SK-N-SH treated with all-trans-retinoic acid at 6 μM for 48 hours (cell line): ENCODE data around the gene ANO10.

Source experiments
- ATAC-seq: fragments of 200-7000 bp; cut with Tn5 transposase; 3 replicates; pipeline ENCODE4 v1.9.1; 2020; ENCODE audit warnings: mild to moderate bottlenecking, moderate library complexity
- BACH2 ChIP-seq: fragments of 250-450 bp; sonication (Bioruptor Pico); IDR thresholded peaks from 2 replicates; pipeline ENCODE4 v1.9.0; 2021; ENCODE audit warnings: mild to moderate bottlenecking, borderline replicate concordance
- CSDC2 ChIP-seq: fragments of 250-450 bp; sonication (Bioruptor Pico); IDR thresholded peaks from 2 replicates; pipeline ENCODE4 v1.5.0; 2020; ENCODE audit warnings: mild to moderate bottlenecking, moderate library complexity
- ESRRG ChIP-seq: fragments of 250-450 bp; sonication (Bioruptor Pico); IDR thresholded peaks from 2 replicates; pipeline ENCODE4 v1.6.1; 2021; ENCODE audit warnings: mild to moderate bottlenecking
- GLIS3 ChIP-seq: fragments of 250-450 bp; sonication (Bioruptor Pico); IDR thresholded peaks from 2 replicates; pipeline ENCODE4 v1.5.0; 2020; ENCODE audit warnings: mild to moderate bottlenecking, moderate library complexity
- ISL1 ChIP-seq: fragments of 250-450 bp; sonication (Bioruptor Pico); IDR thresholded peaks from 2 replicates; pipeline ENCODE4 v2.1.2; 2022; ENCODE audit warnings: mild to moderate bottlenecking, moderate library complexity
- OSR1 ChIP-seq: fragments of 250-450 bp; sonication (Bioruptor Pico); IDR thresholded peaks from 2 replicates; pipeline ENCODE4 v1.8.0; 2022; ENCODE audit warnings: moderate library complexity, mild to moderate bottlenecking, inconsistent platforms
- PPARA ChIP-seq: fragments of 250-450 bp; sonication (Bioruptor Pico); IDR thresholded peaks from 2 replicates; pipeline ENCODE4 v1.5.0; 2020; ENCODE audit warnings: mild to moderate bottlenecking, borderline replicate concordance
- SNAI2 ChIP-seq: fragments of 250-450 bp; sonication (Bioruptor Pico); IDR thresholded peaks from 2 replicates; pipeline ENCODE4 v1.5.0; 2020; ENCODE audit warnings: mild to moderate bottlenecking, moderate library complexity
- TOX ChIP-seq: fragments of 250-450 bp; sonication (Bioruptor Pico); IDR thresholded peaks from 2 replicates; pipeline ENCODE4 v1.8.0; 2021; ENCODE audit warnings: mild to moderate bottlenecking, moderate library complexity, borderline replicate concordance
- ZFP3 ChIP-seq: fragments of 250-450 bp; sonication (Bioruptor Pico); IDR thresholded peaks from 2 replicates; pipeline ENCODE4 v1.5.0; 2020; ENCODE audit warnings: mild to moderate bottlenecking, moderate library complexity
- ZFP30 ChIP-seq: fragments of 450-650 bp; formaldehyde crosslinking; IDR thresholded peaks from 2 replicates; pipeline ENCODE4 v1.5.0; 2022; ENCODE audit warnings: mild to moderate bottlenecking, moderate library complexity
- ZNF565 ChIP-seq: fragments of 450-650 bp; formaldehyde crosslinking; conservative IDR thresholded peaks from 2 replicates; pipeline ENCODE4 v1.5.0; 2020; ENCODE audit warnings: low read depth, mild to moderate bottlenecking, moderate library complexity
- ZNF70 ChIP-seq: fragments of 450-650 bp; formaldehyde crosslinking; IDR thresholded peaks from 2 replicates; pipeline ENCODE4 v1.5.0; 2020; ENCODE audit warnings: mild to moderate bottlenecking, moderate library complexity
- TF ChIP-seq, protein P1 (sequence below): fragments of 250-450 bp; sonication (Bioruptor Pico); IDR thresholded peaks from 2 replicates; pipeline ENCODE4 v1.5.1; 2021; ENCODE audit warnings: mild to moderate bottlenecking, moderate library complexity
- TF ChIP-seq, protein P2 (sequence below): fragments of 250-450 bp; sonication (Bioruptor Pico); IDR thresholded peaks from 2 replicates; pipeline ENCODE4 v1.8.0; 2020; ENCODE audit warnings: mild to moderate bottlenecking, moderate library complexity, borderline replicate concordance
- TF ChIP-seq, protein P3 (sequence below): fragments of 250-450 bp; sonication (Bioruptor Pico); IDR thresholded peaks from 2 replicates; pipeline ENCODE4 v1.8.0; 2021; ENCODE audit warnings: low read depth, mild to moderate bottlenecking, moderate library complexity, borderline replicate concordance
- TF ChIP-seq, protein P4 (sequence below): fragments of 250-450 bp; sonication (Bioruptor Pico); IDR thresholded peaks from 2 replicates; pipeline ENCODE4 v1.5.0; 2020; ENCODE audit warnings: mild to moderate bottlenecking, moderate library complexity
- TF ChIP-seq, protein P5 (sequence below): fragments of 250-450 bp; sonication (Bioruptor Pico); IDR thresholded peaks from 2 replicates; pipeline ENCODE4 v1.5.1; 2020; ENCODE audit warnings: low read depth, mild to moderate bottlenecking, moderate library complexity

ANO10 gene

DNA sequence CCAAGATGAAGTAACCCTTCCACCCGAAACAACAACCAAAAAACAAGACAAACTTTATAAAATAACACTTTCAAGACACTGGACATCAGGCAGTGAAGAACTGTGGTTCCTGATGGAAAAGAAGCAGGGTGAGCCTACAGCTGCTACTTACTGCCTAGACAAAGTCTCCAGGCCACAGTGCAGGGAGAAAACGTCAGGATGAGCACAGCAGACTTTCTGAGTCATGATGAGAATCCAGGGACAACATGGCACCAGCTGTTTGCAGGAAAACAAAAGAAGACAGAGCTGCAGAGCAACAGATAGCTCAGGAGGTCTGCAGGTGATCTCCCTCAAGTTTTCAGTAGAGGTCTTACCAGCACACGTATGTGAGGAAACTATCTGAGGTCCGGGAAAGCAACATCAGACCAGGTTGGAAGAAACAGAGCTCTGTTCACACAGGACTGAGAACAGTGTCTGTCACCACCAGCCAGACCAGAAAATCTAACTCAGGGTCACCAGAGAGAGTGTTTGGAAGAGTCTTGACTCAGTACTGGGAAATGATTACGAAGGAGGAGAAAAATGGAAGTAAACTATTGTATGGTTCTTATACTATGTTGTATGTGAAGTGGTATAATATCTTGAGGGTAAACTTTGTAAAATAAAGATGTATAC lies 108.9 kb downstream of the ANO10 start (continued):
- TF ChIP-seq, protein P1, sequence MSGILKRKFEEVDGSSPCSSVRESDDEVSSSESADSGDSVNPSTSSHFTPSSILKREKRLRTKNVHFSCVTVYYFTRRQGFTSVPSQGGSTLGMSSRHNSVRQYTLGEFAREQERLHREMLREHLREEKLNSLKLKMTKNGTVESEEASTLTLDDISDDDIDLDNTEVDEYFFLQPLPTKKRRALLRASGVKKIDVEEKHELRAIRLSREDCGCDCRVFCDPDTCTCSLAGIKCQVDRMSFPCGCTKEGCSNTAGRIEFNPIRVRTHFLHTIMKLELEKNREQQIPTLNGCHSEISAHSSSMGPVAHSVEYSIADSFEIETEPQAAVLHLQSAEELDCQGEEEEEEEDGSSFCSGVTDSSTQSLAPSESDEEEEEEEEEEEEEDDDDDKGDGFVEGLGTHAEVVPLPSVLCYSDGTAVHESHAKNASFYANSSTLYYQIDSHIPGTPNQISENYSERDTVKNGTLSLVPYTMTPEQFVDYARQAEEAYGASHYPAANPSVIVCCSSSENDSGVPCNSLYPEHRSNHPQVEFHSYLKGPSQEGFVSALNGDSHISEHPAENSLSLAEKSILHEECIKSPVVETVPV, result no peak

DNA sequence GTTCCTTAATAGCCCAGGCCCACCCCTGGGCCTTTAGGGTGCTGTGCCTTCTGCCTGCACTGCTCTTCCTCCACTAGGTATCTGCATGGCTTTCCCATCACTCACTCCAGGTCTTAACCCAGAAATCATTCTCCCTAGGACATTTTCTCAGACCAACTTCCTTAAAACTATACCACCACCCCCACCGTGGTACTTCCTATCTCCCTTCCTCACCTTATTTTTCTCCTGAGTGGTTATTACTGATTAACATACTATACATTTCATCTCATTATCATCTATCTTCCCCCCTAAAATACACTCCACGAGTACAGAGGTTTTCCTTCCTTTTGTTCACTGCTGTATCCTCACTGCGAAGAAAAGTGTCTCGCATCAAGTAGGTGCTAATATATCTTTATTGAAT lies 115.2 kb downstream of the ANO10 start:
- TF ChIP-seq ZNF565 (CRISPR knock-in tag) (no peak), TOX (CRISPR knock-in tag) (no peak), PPARA (no peak), GLIS3 (CRISPR knock-in tag) (no peak), SNAI2 (no peak), ZNF70 (CRISPR knock-in tag) (no peak), ESRRG (CRISPR knock-in tag) (no peak), CSDC2 (CRISPR knock-in tag) (no peak), ZFP30 (CRISPR knock-in tag) (no peak)
- TF ChIP-seq, protein P2, sequence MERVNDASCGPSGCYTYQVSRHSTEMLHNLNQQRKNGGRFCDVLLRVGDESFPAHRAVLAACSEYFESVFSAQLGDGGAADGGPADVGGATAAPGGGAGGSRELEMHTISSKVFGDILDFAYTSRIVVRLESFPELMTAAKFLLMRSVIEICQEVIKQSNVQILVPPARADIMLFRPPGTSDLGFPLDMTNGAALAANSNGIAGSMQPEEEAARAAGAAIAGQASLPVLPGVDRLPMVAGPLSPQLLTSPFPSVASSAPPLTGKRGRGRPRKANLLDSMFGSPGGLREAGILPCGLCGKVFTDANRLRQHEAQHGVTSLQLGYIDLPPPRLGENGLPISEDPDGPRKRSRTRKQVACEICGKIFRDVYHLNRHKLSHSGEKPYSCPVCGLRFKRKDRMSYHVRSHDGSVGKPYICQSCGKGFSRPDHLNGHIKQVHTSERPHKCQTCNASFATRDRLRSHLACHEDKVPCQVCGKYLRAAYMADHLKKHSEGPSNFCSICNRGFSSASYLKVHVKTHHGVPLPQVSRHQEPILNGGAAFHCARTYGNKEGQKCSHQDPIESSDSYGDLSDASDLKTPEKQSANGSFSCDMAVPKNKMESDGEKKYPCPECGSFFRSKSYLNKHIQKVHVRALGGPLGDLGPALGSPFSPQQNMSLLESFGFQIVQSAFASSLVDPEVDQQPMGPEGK (CRISPR knock-in tag), result no peak
- ATAC-seq, result no peak

DNA sequence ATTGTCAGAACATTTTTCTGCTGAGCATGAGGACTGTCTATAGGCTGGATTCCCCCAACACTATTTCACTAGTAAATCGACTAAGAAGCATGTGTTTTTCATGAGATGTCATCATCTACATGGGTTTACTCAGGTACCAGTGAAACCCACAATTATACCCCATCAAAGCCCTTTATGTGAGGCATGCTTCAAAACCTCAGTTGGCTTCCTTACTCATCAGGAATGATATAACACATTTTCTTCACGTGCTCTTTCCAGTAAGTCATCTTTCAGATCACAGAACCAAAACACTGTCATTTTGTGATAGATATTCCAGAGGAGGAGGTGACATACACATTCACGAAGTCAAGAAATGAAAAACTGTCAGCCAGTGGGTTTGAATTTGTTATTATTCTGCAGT lies 116.5 kb downstream of the ANO10 start:
- ATAC-seq, result no peak

More for the DNA sequence above, 116.5 kb downstream of the ANO10 start:
- TF ChIP-seq CSDC2 (CRISPR knock-in tag) (no peak), ZNF70 (CRISPR knock-in tag) (no peak), PPARA (no peak), ISL1 (no peak), ZFP30 (CRISPR knock-in tag) (no peak), OSR1 (CRISPR knock-in tag) (no peak), ZFP3 (no peak), GLIS3 (CRISPR knock-in tag) (no peak), ZNF565 (CRISPR knock-in tag) (no peak), BACH2 (CRISPR knock-in tag) (no peak)
- TF ChIP-seq, protein P2 (CRISPR knock-in tag), result no peak
- TF ChIP-seq, protein P3, sequence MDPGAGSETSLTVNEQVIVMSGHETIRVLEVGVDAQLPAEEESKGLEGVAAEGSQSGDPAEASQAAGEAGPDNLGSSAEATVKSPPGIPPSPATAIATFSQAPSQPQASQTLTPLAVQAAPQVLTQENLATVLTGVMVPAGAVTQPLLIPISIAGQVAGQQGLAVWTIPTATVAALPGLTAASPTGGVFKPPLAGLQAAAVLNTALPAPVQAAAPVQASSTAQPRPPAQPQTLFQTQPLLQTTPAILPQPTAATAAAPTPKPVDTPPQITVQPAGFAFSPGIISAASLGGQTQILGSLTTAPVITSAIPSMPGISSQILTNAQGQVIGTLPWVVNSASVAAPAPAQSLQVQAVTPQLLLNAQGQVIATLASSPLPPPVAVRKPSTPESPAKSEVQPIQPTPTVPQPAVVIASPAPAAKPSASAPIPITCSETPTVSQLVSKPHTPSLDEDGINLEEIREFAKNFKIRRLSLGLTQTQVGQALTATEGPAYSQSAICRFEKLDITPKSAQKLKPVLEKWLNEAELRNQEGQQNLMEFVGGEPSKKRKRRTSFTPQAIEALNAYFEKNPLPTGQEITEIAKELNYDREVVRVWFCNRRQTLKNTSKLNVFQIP (CRISPR knock-in tag), result no peak
- TF ChIP-seq, protein P4, sequence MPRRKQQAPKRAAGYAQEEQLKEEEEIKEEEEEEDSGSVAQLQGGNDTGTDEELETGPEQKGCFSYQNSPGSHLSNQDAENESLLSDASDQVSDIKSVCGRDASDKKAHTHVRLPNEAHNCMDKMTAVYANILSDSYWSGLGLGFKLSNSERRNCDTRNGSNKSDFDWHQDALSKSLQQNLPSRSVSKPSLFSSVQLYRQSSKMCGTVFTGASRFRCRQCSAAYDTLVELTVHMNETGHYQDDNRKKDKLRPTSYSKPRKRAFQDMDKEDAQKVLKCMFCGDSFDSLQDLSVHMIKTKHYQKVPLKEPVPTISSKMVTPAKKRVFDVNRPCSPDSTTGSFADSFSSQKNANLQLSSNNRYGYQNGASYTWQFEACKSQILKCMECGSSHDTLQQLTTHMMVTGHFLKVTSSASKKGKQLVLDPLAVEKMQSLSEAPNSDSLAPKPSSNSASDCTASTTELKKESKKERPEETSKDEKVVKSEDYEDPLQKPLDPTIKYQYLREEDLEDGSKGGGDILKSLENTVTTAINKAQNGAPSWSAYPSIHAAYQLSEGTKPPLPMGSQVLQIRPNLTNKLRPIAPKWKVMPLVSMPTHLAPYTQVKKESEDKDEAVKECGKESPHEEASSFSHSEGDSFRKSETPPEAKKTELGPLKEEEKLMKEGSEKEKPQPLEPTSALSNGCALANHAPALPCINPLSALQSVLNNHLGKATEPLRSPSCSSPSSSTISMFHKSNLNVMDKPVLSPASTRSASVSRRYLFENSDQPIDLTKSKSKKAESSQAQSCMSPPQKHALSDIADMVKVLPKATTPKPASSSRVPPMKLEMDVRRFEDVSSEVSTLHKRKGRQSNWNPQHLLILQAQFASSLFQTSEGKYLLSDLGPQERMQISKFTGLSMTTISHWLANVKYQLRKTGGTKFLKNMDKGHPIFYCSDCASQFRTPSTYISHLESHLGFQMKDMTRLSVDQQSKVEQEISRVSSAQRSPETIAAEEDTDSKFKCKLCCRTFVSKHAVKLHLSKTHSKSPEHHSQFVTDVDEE (CRISPR knock-in tag), result no peak
- TF ChIP-seq, protein P5, sequence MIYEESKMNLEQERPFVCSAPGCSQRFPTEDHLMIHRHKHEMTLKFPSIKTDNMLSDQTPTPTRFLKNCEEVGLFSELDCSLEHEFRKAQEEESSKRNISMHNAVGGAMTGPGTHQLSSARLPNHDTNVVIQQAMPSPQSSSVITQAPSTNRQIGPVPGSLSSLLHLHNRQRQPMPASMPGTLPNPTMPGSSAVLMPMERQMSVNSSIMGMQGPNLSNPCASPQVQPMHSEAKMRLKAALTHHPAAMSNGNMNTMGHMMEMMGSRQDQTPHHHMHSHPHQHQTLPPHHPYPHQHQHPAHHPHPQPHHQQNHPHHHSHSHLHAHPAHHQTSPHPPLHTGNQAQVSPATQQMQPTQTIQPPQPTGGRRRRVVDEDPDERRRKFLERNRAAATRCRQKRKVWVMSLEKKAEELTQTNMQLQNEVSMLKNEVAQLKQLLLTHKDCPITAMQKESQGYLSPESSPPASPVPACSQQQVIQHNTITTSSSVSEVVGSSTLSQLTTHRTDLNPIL (CRISPR knock-in tag), result no peak
